H7 (cell line): ENCODE results near the gene DCC. TPM values are rescaled to one million over a fixed set of nuclear protein-coding genes. Genes with fewer than 3 reads are reported as not detected.

ENCODE experiments used
- DNase-seq: peaks from one replicate; pipeline ENCODE4 v3.0.0; 2012
- H3K27me3 ChIP-seq: 2 replicates; pipeline ENCODE4 v1.6.0; 2011; ENCODE audit warnings: mild to moderate bottlenecking, low read length; ENCODE audit not compliant: control insufficient read depth, insufficient read depth
- H3K36me3 ChIP-seq: replicated peaks from 2 replicates; pipeline ENCODE4 v1.5.1; 2011; ENCODE audit warnings: low read length; ENCODE audit not compliant: control insufficient read depth, insufficient read depth
- H3K4me3 ChIP-seq: 2 replicates; pipeline ENCODE4 v1.5.1; 2011; ENCODE audit warnings: low read depth, mild to moderate bottlenecking, control low read depth, low read length, moderate library complexity; ENCODE audit not compliant: insufficient read depth
- total RNA-seq: library from RNA; depleted of rRNA; stranded (reverse); fragments of >200 nt; shearing (Covaris generic); gene quantifications from 2 replicates; pipeline ENCODE4 v1.2.3, GENCODE V29; 2014

Gene DCC
- total RNA-seq, 1 experiment from 2014 or later = 1.3 TPM

DNA sequence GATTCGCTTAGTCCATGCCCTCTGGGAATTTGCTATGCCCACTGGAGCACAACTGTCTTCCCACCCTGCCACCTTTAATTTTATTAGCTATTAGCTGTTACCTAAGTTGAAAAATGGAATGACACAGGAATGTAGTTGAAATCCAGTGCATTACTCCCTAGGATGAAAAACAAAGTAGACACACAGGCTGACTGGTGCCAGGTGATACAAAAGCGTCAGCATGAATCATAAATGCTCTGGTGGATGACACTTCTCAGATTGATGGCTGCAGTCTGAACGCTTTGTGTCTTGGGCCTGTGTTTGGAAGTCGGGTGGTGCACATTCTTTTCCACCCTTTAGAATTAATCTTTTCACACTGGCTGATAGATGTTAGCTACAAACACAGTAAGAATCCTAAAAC is 802.0 kb downstream of the DCC start:
- no peaks in the 10 kb centered on the region for H3K27me3 ChIP-seq
- H3K4me3 ChIP-seq = no peak overlapping the region
- H3K36me3 ChIP-seq = no peaks in the 10 kb centered on the region
- DNase-seq = no peak

DNA sequence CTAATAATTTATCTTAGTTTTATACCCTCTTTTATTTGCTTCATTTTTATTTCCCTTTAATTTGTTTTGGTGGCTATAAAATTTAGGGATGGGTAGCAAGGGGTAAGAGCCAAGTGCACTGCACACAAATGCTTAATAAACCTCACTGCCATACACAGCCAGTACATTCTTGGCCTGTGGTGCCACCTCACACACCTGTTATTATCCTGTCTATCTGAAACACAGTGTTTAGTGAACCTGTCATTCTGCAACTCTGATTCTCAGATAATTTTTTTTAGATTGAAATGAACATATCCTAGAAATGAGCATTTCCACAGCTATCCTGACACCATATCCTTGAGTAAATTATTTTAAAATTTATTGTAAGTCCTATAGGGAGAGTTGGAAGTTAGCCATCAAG is 807.5 kb downstream of the DCC start:
- Histone ChIP-seq H3K27me3 (no peaks in the 10 kb centered on the region), H3K4me3 (no peak overlapping the region), H3K36me3 (no peaks in the 10 kb centered on the region)
- DNase-seq = no peak

DNA sequence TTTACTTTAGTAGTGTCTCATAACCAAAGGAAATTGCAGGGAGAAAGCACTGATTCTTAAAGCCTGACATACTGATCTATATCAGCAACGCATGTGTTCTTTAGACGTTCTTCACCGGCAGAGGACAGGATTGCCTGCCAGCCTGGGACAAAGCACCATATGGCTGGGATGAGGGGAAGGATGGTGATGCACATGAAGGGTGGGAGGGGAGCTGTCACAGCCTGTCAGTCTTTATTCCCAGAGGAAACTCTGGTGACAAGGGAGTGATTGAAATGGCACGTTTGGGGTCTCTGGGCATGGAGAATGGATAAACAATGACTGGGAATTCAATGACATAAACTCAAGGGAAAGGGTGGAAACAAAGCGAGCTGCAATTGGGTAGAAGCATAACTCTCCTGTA is 808.1 kb downstream of the DCC start:
- H3K36me3 ChIP-seq = no peaks in the 10 kb centered on the region
- DNase-seq = no peak
- no peaks in the 10 kb centered on the region for H3K27me3 ChIP-seq
- no peak overlapping the region for H3K4me3 ChIP-seq

DNA sequence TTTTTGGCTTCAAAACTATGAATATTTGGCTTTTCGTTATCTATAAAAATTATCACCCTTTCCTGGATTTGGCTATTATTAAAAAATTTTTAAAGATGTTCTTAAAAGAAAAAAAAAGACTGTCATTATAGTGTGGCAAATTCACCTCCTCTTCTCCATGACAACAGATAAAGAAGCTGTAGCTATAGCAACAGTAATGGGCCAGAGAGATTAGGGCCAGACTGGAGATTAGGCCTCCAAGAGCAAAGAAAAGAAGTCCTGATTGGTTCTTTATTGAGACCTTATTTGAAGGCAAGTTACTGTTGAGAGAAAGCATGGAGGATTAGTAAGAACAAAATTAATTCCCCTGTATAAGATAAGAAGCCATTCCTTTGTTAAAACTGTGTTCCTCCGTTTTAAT is 812.5 kb downstream of the DCC start:
- Histone ChIP-seq H3K27me3 (no peaks in the 10 kb centered on the region), H3K4me3 (no peak overlapping the region), H3K36me3 (no peaks in the 10 kb centered on the region)
- DNase-seq = peak; percentile 3

DNA sequence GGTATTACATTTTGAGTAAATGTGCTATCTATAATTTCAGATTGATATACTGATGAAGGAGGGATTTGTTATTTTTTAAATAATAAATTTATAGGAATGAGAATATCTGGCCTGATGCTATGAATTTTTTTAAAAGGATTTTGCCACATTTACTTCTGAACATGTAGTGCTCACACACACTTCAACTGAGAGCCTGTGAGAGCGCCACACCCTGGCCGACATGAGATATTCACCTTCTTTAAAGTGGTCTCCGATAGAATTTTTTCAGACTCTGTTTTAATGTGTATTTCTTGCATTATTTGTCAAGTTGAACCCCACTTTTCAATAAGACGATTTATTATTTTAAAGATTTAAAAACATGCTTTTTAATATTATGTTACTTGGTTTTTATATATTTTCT is 813.3 kb downstream of the DCC start:
- Histone ChIP-seq H3K27me3 (no peaks in the 10 kb centered on the region), H3K36me3 (no peaks in the 10 kb centered on the region), H3K4me3 (no peak overlapping the region)
- peak; percentile 15 for DNase-seq

DNA sequence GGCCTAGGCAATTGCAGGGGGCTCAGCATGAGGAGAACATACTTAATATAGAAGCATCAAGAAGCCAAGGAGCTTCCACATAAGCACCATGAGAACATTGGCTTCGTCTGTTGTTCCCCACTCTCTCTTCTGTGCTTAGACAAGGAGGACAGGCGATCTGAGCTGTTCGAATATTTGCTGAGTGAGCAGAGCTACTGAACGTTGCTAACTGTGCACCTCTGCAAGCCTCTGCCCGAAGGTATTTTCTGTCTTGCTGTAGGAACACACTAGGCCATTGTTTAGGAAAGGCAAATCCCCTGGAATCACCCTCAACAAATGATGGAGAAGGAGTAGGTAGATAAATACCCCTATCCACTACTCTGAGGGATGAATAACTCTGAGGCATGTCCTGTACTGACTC is 813.8 kb downstream of the DCC start:
- no peak for DNase-seq
- Histone ChIP-seq H3K27me3 (no peaks in the 10 kb centered on the region), H3K4me3 (no peak overlapping the region), H3K36me3 (no peaks in the 10 kb centered on the region)

DNA sequence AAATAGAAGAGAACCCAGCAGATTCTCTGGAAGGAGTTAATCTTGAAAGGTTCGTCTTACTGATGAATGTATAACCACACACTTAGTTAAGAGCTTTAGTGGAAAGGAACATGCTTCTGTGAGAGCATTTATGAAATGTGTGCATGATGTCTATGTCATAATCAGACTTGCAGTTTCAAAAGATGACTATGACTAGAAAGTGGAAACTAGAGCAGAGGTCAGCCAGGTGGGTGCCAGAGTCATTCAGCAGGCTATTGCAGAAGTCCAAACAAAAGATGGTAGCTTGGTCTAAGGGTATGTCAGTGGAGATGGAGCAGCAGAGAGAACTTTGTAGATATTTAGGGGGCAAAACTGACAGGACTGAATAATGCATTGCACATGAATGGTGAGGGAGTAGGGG is 825.8 kb downstream of the DCC start:
- no peaks in the 10 kb centered on the region for H3K27me3 ChIP-seq
- no peak for DNase-seq
- no peak overlapping the region for H3K4me3 ChIP-seq
- no peaks in the 10 kb centered on the region for H3K36me3 ChIP-seq

DNA sequence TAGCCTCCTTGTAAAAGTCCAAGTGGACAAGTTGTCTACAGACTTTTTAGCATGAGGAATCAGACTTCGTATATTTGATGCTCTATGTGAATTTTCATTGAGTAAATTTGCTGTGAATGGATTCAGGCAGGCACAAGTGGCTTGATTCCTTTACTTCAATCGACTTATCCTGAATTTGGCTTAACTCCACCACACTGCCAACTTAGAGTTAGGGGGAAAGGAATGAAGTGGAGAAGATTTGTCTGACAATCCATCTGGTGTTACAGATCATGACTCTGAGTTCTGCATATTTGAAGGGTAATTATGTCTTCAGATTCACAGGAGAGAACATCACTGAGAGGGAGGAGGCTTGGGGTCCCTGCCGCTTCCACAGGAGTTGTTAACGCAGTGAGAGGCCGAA is 829.3 kb downstream of the DCC start:
- DNase-seq = no peak
- H3K36me3 ChIP-seq = no peaks in the 10 kb centered on the region
- H3K27me3 ChIP-seq = no peaks in the 10 kb centered on the region
- no peak overlapping the region for H3K4me3 ChIP-seq

DNA sequence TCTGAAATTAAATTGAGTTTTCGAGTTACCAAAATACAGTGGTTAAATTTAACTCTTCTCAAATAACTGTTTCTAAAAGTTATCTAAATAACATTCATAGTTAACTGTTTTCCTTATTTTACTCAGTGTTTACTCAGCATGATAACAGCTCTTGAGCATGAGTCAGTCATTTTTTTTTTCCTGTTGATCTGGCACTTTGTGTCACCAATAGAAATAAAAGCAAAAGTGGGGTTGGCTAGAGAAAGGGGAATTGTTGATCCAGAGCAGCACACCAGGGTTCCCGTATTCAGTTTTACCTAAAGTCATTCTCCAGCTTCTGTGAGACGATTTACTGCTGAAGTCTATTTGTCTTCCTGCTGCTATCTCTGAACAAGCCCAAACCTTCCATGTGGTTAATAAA is 851.6 kb downstream of the DCC start:
- no peak for DNase-seq
- Histone ChIP-seq H3K27me3 (no peaks in the 10 kb centered on the region), H3K4me3 (no peak overlapping the region), H3K36me3 (no peaks in the 10 kb centered on the region)

DNA sequence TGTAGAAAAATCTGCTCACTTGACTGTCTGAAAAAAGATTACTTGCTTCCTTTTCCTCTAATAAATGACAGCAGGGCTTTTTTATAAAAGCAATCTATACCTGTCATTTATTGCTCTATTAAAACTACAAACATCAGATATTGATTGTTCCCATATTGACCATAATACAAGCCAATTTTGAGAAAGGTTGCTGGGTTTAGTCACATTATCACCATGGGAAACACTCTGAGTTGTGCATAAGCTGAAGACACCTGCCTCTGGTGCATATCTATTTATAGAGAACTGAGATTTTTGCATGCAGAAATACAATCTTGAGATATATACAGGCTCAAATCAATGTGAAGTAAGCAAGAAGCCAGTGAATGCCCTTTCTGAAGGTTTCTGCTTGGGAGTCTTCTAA is 853.9 kb downstream of the DCC start:
- DNase-seq = no peak
- no peaks in the 10 kb centered on the region for H3K36me3 ChIP-seq
- no peaks in the 10 kb centered on the region for H3K27me3 ChIP-seq
- no peak overlapping the region for H3K4me3 ChIP-seq

DNA sequence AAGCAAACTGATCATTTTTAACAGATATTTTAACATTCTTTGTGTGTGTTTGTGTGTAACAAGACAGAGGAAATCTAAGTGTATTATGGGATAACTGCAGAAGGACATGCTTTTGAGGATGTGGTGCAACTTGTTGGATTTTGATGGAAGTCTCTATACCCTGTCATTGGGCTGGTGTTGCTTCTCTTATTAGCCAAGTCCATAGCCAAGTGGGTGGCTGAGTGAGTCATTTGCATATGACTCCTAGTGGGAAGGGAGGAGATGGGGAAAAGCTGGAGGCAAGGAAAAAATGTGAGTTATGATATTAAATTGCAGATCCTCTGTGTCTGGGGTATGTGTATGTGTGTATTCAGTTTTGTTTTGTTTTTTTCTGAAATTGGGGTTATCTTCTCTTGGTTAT is 879.9 kb downstream of the DCC start:
- no peaks in the 10 kb centered on the region for H3K27me3 ChIP-seq

DNA sequence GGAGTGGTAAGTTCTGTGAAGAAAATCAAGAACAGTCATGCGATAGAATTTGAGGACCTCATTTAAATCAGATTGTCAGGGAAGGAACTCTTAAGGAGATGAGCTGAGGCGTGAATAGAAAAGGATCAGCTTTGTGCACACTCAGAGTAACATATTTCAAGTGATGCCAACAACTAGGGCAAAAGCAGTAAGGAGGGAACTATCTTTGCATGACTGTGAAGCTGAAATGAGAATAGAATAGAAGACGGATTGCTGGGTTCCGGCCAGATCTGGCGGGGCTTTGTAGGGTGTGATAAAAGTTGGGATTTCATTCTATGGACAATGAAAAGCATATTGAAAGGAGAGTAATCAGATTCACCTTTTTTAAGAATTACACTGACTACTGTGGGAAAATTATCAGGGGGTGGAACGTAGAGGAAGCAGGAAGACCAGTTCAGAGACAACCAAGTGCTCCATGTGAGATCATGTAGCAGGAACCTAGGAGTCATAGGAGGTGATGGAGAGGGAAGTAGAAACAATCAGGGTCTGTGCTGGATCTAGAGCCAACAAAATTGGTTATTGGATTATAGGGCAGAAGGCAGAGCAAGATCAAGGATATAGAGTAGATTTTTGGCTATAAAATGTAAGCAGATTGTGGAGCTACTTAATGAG is 884.3 kb downstream of the DCC start:
- Histone ChIP-seq H3K4me3 (no peak overlapping the region), H3K36me3 (no peaks in the 10 kb centered on the region), H3K27me3 (no peaks in the 10 kb centered on the region)
- no peak for DNase-seq

More for the DNA sequence above, 879.9 kb downstream of the DCC start:
- Histone ChIP-seq H3K36me3 (no peaks in the 10 kb centered on the region), H3K4me3 (no peak overlapping the region)
- DNase-seq = no peak

DNA sequence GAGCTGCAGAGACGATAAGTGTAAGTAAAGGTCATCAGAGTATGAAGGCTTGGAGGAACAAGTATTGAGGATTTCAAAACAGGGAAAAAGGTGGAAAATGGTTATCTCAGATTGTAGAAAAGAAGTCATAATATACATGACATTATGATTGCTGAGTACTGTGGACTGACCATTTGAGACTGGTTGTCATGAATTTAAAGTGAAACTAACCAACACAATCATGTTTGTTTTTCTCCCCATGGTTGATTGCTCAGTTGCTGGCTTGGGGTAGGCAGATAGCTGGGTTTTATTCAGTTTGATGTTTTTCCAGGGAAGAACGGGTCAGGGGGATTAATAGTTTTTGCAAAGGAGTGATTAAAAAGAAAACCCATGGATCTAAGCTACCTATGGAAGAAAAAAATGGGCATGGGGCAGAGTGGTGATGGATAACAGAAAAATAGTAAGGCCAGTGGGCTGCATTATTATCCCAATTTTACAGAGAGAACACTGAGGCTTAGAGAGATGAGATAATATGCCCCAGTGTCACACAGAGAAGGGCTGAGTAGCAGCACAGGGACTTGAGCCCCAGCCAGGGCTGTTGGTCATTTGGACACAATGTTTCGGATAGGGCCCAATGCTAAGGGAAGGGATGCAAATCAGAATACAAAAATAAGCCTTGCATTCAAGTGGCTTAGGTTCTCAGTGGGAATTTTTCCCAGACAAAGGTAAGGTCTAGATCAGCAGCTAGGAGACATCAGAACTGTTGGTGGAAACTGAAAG is 885.7 kb downstream of the DCC start:
- H3K4me3 ChIP-seq = no peak overlapping the region
- no peak for DNase-seq
- no peaks in the 10 kb centered on the region for H3K27me3 ChIP-seq
- no peaks in the 10 kb centered on the region for H3K36me3 ChIP-seq

DNA sequence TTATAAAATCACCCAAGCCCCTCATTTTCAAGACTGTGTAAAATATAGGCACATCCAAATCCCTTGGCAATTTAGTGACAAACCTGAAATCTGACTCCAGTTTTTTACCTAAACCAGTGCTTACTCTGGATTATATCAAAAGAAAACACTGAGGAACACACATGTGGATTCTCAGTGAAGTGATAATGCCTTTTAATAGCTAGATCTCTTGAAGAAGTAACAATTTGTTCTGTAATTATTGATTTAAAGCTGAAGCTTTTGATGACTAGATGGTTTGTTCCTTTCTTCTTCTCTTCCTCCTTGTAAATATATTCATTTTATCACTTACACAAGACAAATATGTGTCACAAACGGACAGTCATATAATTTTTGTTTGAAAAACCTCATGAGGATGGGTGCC is 894.6 kb downstream of the DCC start:
- no peak for DNase-seq
- H3K4me3 ChIP-seq = no peak overlapping the region
- H3K27me3 ChIP-seq = no peaks in the 10 kb centered on the region
- H3K36me3 ChIP-seq = no peaks in the 10 kb centered on the region

DNA sequence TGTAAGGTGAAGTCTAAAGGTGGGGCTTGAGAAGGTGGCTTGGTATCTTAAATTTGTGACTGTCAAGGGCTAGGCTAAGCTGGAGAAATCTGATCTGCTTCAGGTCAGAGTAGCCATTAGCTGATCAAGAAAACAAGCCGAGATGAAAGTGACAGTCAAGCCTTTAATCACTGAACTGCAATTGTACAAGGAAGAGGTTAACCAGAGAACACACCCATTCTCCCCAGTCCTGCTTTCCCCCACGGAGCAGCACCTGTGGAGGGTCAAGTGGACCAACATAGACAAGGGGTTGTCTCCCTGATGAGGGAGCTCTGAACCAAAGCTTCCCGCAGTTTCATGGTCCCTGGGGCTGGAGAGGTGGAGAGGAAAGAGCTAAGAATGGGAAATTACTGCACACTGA is 901.2 kb downstream of the DCC start:
- Histone ChIP-seq H3K36me3 (no peaks in the 10 kb centered on the region), H3K27me3 (no peaks in the 10 kb centered on the region), H3K4me3 (no peak overlapping the region)
- DNase-seq = no peak
